Activated T-cell treated with anti-CD3 and anti-CD28 coated beads, Interleukin-2, amount 50 U/mL, for 48 hours (primary cell): ENCODE measurements around the gene MAP3K5.
"Not testable (repeated sequence)": the region's sequence is repeated elsewhere in the genome, so short reads cannot be mapped to it uniquely, and the experiment has no call there.

Source experiments
- DNase-seq, 2 experiments: peaks; one replicate each; pipeline ENCODE4 v3.0.0-alpha.2; 2020

Gene MAP3K5, protein sequence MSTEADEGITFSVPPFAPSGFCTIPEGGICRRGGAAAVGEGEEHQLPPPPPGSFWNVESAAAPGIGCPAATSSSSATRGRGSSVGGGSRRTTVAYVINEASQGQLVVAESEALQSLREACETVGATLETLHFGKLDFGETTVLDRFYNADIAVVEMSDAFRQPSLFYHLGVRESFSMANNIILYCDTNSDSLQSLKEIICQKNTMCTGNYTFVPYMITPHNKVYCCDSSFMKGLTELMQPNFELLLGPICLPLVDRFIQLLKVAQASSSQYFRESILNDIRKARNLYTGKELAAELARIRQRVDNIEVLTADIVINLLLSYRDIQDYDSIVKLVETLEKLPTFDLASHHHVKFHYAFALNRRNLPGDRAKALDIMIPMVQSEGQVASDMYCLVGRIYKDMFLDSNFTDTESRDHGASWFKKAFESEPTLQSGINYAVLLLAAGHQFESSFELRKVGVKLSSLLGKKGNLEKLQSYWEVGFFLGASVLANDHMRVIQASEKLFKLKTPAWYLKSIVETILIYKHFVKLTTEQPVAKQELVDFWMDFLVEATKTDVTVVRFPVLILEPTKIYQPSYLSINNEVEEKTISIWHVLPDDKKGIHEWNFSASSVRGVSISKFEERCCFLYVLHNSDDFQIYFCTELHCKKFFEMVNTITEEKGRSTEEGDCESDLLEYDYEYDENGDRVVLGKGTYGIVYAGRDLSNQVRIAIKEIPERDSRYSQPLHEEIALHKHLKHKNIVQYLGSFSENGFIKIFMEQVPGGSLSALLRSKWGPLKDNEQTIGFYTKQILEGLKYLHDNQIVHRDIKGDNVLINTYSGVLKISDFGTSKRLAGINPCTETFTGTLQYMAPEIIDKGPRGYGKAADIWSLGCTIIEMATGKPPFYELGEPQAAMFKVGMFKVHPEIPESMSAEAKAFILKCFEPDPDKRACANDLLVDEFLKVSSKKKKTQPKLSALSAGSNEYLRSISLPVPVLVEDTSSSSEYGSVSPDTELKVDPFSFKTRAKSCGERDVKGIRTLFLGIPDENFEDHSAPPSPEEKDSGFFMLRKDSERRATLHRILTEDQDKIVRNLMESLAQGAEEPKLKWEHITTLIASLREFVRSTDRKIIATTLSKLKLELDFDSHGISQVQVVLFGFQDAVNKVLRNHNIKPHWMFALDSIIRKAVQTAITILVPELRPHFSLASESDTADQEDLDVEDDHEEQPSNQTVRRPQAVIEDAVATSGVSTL (N-terminal part only)

DNA sequence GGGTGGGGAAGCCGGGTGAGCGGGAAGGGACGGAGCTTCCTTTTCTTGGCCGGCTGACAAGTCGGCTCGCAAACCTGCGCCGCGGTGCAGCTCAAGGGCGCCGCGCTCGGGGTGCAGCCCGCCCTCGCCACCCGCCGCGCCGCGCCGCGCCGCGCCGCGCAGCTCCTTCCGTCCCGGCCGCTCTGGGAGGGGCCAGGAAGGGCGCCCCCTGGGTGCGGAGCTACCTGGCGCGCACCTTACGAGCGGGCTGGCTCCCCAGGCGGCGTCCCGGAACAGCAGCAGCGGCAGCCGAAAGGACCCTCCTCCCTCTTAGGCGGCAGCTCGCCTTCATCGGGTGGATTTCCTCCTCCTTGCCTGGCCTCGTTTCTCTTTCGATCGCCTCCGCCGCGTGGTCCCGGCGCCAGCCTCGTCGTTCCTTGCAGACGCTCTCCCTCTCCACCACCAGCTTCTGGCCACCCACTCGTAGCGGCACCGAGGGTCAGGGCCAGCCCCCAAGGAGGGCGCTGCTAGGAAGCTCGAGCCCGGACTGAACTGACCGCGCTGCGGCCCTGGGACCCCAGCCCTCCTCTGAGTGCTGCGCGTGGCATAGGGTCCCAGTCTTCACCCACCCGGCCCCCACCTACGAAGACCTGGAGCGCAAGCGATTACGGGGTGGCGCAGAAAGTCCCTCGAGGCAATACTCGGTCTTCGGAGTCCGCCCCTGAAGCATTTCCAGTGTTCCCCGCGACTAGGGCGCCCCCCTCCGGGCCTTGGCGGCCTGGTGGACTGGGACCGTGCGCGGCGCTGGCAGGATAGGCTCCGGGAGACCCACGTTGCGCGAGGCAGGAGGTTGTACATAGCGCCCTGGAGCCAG is at the start of gene MAP3K5:
TSS of gene MAP3K5 (minus strand) at position 68 of the 853 bp plus-strand sequence. CDS start 320 bp downstream, outside the sequence.
- peak; percentile 97 to 98 for DNase-seq

DNA sequence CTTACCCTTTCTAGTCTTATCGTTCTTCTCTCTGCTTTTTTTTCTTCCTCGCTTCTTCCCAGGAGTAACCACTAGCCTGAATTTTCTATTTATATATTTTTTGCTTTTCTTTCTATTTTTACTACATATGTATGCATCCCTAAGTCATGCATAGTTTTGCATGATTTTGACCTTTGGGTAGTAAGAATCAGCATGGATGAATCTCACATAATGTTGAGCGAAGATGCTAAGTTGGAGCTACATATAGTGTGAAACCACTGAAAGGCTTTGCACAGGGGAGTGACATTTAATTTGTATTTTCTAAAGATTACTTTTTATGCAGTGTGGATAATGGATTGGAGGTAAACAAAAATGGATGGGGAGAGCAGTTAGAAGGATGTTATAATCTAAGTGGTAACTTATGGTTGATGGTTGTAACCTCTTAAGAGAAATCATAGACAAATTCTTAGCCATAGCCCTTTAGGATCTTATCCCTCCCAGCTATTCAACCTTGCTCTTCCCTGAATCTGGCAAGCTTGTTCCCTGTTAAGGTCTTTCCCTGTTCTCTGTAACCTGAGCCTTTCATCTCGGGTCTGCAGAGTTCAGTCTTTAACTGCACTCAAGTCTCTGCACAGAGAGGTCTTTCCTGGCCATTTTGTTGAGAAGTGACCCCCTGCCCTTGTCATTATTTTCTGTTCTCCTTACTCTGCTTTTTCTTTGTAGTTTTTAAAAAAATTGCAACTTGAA is 48.2 kb upstream of the MAP3K5 start:
- no peak for DNase-seq

DNA sequence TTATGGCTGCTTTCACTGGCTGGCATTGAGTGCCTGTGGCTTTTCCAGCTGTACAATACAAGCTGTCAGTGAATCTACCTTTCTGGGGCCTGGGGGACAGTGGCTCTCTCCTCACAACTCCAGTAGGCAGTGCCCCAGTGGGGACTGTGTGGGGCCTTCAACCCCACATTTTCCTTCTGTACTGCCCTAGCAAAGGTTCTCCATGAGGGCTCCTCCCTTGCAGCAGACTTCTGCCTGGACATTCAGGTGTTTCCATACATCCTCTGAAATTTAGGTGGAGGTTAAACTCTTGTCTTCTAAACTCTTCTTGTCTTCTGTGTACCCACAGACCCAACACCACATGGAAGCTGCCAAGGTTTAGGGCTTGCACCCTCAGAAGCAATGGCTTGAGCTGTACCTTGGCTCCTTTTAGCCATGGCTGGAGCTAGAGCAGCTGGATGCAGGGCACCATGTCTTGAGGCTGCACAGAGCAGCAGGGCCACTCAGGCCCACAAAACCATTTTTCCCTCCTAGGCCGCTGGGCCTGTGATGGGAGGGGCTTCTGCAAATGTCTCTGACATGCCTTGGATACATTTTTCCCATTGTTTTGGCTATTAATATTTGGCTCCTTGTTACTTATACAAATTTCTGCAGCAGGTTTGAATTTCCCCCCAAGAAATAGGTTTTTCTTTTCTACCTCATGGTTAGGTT is 39.7 kb upstream of the MAP3K5 start:
- DNase-seq: no peak

DNA sequence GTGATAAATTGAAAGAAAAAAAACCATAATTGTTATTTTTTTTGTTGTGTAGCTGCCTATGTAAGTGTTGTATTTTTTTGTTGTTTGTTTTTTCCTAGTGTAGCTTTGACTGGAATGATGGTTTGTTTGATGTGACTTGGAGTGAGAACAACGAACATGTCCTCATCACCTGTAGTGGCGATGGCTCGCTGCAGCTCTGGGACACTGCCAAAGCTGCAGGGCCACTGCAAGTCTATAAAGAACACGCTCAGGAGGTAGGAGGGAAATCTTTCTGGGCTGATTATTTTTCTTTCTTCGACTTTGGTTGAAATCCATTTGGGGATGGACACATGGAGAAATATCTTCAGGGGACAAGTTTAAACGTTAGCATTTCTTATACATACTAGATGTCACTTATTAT is 33.9 kb upstream of the MAP3K5 start:
- no peak for DNase-seq

DNA sequence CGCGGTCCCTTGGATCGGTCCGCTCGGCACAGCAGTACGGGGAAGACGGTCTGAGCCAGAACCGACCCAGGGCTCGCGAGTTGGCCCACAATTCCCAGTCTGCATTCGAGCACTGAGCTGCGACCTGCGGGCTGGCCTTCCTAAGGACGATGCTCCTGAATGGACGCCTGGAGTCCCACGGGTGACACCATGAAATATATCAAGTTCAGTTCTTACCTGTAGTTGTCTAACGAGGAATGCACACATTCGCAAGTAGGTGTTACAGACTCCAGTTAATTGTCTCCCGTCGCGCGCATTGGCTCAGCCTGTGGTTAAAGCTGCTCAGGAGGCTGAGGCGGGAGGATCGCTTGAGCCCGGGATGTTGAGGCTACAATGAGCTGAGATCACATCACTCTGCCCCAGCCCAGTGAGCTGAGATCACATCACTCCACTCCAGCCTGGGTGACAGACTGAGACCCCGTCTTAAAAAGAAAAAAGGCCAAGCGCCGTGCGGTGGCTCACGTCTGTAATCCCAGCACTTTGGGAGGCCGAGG is 30.9 kb upstream of the MAP3K5 start:
- DNase-seq: no peak

DNA sequence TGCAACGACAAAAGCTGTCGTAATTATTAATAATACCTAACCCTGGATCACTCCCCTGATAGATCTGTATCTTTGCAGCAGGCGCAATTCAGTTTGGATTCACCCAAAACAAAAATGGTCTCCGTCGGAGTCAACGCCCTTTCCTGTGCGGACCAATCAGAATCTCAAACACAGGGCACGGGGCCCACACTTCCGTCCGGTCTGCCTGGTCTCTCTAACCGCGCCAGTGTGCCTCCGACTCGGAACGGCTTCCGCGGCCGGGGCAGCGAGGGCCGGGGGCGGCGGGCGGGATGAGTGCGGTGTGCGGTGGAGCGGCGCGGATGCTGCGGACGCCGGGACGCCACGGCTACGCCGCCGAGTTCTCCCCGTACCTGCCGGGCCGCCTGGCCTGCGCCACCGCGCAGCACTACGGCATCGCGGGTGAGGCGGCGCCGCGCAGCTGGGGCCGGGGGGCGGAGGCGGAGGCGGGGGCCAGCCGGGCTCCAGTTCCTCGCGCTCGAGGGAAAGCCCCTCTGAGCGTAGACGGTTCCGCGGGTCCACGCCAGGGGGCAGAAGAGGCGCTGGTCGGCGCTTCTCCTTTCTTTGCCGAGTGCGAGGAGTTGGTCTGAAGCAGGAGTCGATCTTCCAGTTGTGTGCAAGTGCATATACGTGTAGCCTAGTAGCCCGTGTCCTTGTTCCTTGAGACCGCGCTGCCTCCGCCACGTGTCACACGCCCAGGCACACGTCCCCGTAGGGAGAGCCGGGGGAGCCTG is 30.3 kb upstream of the MAP3K5 start, which contains the start of gene PEX7:
TSS of gene PEX7 (plus strand) at position 217 of the 752 bp plus-strand sequence. CDS start at position 291, 74 bp downstream.
- DNase-seq: peak; percentile 90 to 94

DNA sequence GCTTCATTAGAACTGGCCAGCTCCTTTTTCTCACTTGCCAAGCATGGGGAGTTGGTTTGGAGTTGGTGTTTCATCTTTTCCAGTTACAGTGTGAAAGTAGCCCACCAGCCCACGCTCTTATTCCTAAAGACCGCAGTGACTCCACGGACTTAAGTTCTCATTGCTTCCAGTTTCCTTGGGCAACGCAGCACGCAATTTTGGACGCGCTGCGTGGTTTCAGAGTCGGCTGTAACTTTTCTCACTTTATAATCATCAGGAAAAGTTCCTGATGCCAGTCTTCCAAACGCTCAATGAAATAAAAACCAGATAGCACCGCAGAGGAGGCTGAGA is 29.7 kb upstream of the MAP3K5 start:
- no peak for DNase-seq

DNA sequence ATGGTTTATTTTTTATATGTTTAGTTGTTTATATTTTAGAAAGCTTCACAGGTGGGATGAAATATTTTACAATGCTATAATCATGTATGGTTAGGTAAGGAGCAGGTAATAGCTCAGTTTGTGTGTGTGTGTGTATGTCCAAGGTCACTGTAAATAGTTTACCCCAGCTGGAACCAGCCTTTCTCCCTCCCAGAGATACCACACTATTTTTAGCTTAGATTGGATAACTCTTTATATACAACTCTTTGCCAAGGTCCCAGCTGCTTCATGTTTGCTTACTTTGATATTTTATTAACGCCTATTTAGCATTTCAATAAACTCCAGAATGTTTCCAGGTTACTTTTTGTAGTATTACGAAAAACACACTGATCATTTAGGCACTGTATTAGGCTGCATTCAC is 28.3 kb upstream of the MAP3K5 start:
- no peak for DNase-seq

DNA sequence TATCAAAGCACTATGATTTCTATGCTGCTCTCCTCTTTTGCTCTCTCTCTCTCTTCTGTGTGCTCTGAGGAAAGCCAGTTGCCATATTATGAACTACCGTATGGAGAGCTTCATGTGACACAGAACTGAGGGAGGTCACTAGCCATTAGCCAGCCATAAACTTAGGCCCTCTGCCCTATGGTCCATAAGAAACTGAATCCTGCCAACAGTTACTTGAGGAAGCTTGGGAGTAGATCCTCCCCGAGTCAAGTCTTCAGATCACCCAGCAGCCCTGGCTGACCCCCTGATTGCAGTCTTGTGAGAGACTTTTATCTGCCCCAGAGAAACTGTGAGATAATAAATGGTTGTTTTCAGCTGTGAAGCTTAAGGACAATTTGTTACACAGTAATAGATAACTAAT is 24.4 kb upstream of the MAP3K5 start:
- DNase-seq: no peak

DNA sequence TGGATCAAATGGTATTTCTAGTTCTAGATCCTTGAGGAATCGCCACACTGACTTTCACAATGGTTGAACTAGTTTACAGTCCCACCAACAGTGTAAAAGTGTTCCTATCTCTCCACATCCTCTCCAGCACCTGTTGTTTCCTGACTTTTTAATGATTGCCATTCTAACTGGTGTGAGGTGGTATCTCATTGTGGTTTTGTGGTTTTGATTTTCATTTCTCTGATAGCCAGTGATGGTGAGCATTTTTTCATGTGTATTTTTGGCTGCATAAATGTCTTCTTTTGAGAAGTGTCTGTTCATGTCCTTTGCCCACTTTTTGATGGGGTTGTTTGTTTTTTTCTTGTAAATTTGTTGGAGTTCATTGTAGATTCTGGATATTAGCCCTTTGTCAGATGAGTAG is 23.3 kb upstream of the MAP3K5 start:
- DNase-seq: not testable (repeated sequence)

DNA sequence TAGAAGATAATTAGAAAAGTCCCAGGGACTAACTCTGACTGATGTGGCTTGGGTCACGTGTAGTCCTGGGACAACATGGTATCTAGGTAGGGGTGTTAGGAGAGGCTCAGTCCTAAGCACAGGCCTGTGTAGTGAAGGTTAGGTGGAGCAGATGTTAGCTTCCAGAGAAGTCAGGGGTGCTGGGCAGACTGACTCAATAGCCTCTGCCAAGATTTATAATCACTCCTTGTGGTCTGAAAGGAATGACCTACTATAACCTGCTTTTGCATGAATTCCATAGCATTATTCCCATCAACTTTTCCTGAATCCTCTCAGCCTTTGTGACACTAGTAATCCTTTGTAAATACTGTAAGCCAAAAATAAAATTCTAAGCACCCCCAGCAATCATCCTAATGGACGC is 19.9 kb upstream of the MAP3K5 start:
- DNase-seq: no peak

DNA sequence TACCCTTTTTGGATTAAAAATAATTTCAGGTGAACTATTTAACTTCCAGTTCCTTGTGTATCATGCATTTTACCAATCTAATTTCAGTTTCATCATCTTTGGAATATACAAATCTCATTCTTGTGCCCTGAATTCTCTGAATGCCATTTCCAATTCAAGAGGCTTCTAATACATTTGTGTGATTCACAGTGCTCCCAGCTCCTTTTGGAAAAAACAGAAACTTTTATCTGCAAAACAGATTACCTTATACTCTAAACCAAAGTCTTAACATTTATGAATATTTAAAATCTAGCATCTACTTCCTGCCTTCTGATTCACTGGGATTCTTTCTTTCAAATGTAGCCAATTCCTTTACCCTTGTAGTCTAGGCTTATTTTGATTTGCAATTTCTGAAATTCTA is 19.0 kb upstream of the MAP3K5 start:
- DNase-seq: no peak

DNA sequence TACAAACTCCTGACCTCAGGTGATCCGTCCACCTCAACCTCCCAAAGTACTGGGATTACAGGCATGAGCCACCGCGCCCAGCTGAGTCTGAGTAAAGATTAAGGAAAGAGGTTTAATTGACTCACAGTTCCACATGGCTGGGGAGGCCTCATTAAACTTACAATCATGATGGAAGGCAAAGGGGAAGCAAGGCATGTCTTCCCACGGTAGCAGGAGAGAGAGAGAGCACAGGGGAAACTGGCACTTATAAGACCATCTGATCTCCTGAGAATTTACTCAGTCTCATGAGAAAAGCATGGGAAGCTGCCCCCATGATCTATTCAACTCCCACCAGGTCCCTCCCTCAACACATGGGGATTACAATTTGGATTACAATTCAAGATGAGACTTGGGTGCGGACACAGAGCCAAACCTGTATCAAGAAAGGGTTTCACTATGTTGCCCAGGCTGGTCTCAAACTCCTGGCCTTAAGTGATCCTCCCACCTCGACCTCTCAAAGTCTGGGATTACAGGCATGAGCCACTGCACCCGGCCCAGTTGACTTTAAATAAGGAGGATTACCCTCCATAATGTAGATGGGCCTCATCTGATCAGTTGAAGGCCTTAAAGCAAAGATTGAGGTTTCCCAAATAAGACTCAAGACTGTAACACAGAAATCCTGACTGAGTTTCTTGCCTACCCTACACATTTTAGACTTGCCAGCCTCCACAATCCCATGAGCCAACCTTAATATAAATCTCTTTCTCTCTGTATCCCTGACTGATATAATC is 17.0 kb upstream of the MAP3K5 start:
- no peak for DNase-seq

DNA sequence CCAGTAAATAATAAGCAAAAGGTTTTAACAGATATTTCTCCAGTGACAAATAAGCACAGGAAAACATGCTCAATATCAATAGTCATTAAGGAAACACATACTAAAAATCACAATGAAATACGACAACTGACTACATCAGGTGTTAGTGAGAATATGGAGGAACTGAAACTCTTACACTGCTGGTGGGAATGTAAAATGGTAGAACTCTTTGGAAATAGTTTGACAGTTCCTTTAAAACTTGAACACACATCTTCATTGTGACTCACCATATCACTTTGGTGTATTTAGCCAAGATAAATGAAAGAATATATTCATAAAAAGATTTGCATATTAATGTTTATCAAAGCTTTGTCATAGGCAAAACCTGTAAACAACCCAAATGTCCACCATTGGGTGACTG is 11.3 kb upstream of the MAP3K5 start:
- DNase-seq: no peak

DNA sequence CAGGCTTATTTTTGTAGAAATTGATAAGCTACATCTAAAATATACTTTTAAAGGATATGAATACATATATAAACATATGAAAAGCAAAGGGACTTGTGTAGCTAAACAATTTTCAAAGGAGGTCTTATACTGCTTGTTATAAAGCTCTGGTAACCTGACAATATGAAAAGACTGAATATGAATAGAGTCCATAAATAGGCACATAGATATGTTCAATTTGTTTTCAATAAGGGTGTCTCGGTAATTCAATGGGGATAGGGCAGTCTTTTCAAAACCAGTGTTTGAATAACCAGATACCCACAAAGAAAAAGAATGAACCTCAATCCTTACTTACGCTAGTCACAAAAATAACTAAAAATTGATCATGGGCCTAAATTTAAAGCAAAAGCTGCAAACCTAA is 9.3 kb upstream of the MAP3K5 start:
- no peak for DNase-seq

DNA sequence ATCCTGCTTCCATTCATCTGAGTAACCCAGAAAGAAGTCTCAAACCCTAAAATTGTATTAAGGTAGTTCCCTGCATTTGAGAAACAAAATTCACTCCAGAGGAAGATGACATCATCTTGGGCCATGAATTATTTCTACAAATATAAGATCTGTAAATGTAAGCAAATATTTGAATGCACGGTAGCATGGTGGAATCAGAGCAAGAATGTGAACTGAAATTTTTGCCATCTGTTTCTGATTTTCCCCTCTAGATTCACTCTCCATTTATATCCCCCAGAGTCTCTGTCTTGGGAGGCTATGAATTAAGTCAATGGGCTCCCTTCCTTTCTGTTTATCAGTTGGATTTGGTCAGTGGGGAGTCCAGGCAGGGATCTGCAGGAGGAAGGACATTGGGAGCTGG is 5.8 kb upstream of the MAP3K5 start:
- no peak for DNase-seq

DNA sequence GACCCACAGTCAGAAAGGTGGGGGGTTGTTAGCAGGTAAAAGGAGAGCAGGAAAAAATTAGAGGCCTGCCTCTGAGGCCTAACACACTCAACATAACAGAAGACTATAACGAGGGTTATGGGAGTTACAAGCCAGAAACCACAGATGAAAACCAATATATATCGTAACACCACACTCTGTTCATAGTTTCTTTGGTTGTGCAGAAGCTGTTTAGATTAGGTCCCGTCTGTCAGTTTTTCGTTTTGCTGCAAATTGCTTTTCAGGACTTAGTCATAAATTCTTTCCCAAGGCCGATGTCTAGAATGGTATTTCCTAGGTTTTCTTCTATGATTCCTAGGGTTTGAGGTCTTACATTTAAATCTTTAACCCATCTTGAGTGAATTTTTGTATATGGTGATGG is 3.7 kb upstream of the MAP3K5 start:
- DNase-seq: no peak

DNA sequence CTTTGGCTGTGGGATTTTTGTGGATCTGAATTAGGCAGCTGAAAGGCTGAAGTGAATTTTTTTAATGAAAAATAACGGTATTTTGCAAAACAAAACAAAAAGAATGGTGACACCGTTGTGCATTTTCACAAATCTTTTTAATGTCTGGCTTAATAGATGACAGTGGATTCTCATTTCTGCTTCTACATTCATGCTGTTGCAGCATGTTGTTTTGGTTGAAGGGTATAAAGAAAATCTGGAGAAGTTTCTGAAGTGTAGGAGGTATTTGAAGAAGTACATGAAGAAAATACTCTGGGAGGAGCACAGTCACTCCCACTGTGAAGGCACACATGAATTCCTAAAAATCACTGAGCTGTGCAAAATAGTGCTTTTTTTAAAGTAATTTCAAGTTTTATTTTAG is 3.1 kb upstream of the MAP3K5 start:
- DNase-seq: no peak

DNA sequence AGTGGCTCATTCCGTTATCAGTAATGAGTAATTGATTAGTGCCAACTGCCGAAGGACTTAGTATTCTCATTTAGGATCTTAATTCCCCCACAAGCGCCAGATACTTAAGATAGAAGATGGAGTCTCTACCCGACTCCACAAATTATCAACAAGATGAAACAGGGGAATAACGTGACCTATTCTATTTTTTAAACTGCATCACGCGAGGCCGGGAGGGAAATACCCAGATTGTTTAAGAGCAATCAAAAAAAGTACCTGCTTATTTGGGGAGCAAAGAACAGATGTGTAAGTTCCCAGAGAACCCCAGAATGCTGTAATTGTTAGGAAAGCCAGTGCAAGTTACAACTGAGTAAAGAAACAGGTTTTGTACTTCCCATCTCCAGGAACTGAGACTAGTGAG is 1.1 kb upstream of the MAP3K5 start:
- DNase-seq: no peak
